ENCODE data around the gene GPRIN3. TPM values are rescaled to one million over a fixed set of nuclear protein-coding genes. Genes with fewer than 3 reads are reported as not detected.

GPRIN3 gene
- polyA plus RNA-seq, 1 donor (not counting 4 experiments of a cell fraction or from before 2014, with no cell fraction given), result not detected

- H3K4me2 ChIP-seq (ENCODE audit: control insufficient read depth, extremely low read depth, insufficient read depth, low read depth, low read length), result no peak overlapping the region
- no peak for FAIRE-seq
- no peak overlapping the region for H3K4me3 ChIP-seq (ENCODE audit: control insufficient read depth in 2 of 3, extremely low read depth in 1 of 3, insufficient read depth in 2 of 3, low read depth in 1 of 3, low read length in 3 of 3)
- H3K9ac ChIP-seq (ENCODE audit: control insufficient read depth, extremely low read depth, insufficient read depth, low read length), result no peak overlapping the region
- no peaks in the 10 kb centered on the region for H3K27me3 ChIP-seq (ENCODE audit: control insufficient read depth, extremely low read depth, insufficient read depth, low read length)
- no peaks in the 10 kb centered on the region for H3K4me1 ChIP-seq (ENCODE audit: control insufficient read depth, extremely low read depth, insufficient read depth, low read length)
- no peak overlapping the region for H3K27ac ChIP-seq (ENCODE audit: control insufficient read depth, insufficient read depth, low read length)
- H3K9me3 ChIP-seq (ENCODE audit: control insufficient read depth, low read depth, low read length), result no peaks in the 10 kb centered on the region
- H4K20me1 ChIP-seq (ENCODE audit: control insufficient read depth, extremely low read depth, insufficient read depth, low read length), result no peaks in the 10 kb centered on the region
- TF ChIP-seq CTCF (optimal IDR thresholded peaks at IDR 0.05 in 1 of 3, IDR thresholded peaks at IDR 0.05 in 1 of 3, conservative IDR thresholded peaks at IDR 0.05 in 1 of 3; ENCODE audit: extremely low read depth in 1 of 3, insufficient read depth in 2 of 3, low read length in 3 of 3) (no peak), EZH2 (IDR thresholded peaks at IDR 0.05; ENCODE audit: low read length) (no peak)
- H3K9me1 ChIP-seq (ENCODE audit: control insufficient read depth, extremely low read depth, insufficient read depth, low read length), result no peaks in the 10 kb centered on the region
- DNase-seq (ENCODE audit: low read depth, low spot score), result no peak
- dilution Hi-C loops (cut with MboI; ENCODE audit: extremely low pct_ligation_motif_present, low sequenced_read_pairs), result no loop called here
- no peaks in the 10 kb centered on the region for H3K36me3 ChIP-seq (ENCODE audit: control insufficient read depth in 2 of 2, extremely low read depth in 1 of 2, insufficient read depth in 2 of 2, low read length in 2 of 2)
- no peak overlapping the region for H2AFZ ChIP-seq (ENCODE audit: control insufficient read depth, low read length)
- no peaks in the 10 kb centered on the region for H3K79me2 ChIP-seq (ENCODE audit: control insufficient read depth, insufficient read depth, low read length)
Observed at GRCh38 chr4:89352541-89352940, 44.9 kb upstream of the GPRIN3 start.

- FAIRE-seq (no peak), DNase-seq (ENCODE audit: low read depth, low spot score) (no peak)
- TF ChIP-seq EZH2 (IDR thresholded peaks at IDR 0.05; ENCODE audit: low read length), result no peak
- no peak for TF ChIP-seq CTCF (optimal IDR thresholded peaks at IDR 0.05 in 1 of 3, IDR thresholded peaks at IDR 0.05 in 1 of 3, conservative IDR thresholded peaks at IDR 0.05 in 1 of 3; ENCODE audit: extremely low read depth in 1 of 3, insufficient read depth in 2 of 3, low read length in 3 of 3)
- Histone ChIP-seq H3K79me2 (ENCODE audit: control insufficient read depth, insufficient read depth, low read length) (no peaks in the 10 kb centered on the region), H3K27ac (ENCODE audit: control insufficient read depth, insufficient read depth, low read length) (no peak overlapping the region), H3K4me1 (ENCODE audit: control insufficient read depth, extremely low read depth, insufficient read depth, low read length) (no peaks in the 10 kb centered on the region), H3K27me3 (ENCODE audit: control insufficient read depth, extremely low read depth, insufficient read depth, low read length) (no peaks in the 10 kb centered on the region), H3K9ac (ENCODE audit: control insufficient read depth, extremely low read depth, insufficient read depth, low read length) (no peak overlapping the region), H3K9me1 (ENCODE audit: control insufficient read depth, extremely low read depth, insufficient read depth, low read length) (no peaks in the 10 kb centered on the region), H3K36me3 (ENCODE audit: control insufficient read depth in 2 of 2, extremely low read depth in 1 of 2, insufficient read depth in 2 of 2, low read length in 2 of 2) (no peaks in the 10 kb centered on the region), H2AFZ (ENCODE audit: control insufficient read depth, low read length) (no peak overlapping the region), H3K9me3 (ENCODE audit: control insufficient read depth, low read depth, low read length) (no peaks in the 10 kb centered on the region), H4K20me1 (ENCODE audit: control insufficient read depth, extremely low read depth, insufficient read depth, low read length) (no peaks in the 10 kb centered on the region), H3K4me3 (ENCODE audit: control insufficient read depth in 2 of 3, extremely low read depth in 1 of 3, insufficient read depth in 2 of 3, low read depth in 1 of 3, low read length in 3 of 3) (no peak overlapping the region), H3K4me2 (ENCODE audit: control insufficient read depth, extremely low read depth, insufficient read depth, low read depth, low read length) (no peak overlapping the region)
- dilution Hi-C loops (cut with MboI; ENCODE audit: extremely low pct_ligation_motif_present, low sequenced_read_pairs), result no loop called here
Observed at GRCh38 chr4:89351201-89351600, 43.6 kb upstream of the GPRIN3 start.

Measured in keratinocyte (primary cell).